ENCODE results near the gene STK32A.

STK32A gene

GRCh38 chr5:147267082-147267832 is 32.4 kb downstream of the STK32A start:
- DNase-seq: no peak

GRCh38 chr5:147276497-147276896 is 41.7 kb downstream of the STK32A start:
- no peak for DNase-seq

GRCh38 chr5:147286296-147286695 is 51.5 kb downstream of the STK32A start:
- DNase-seq: no peak

- no peak for DNase-seq
Measured at GRCh38 chr5:147287110-147287509, 52.3 kb downstream of the STK32A start.

GRCh38 chr5:147290261-147290660 is 55.4 kb downstream of the STK32A start:
- peak in 1 of 2 experiments; percentile 16 for DNase-seq

GRCh38 chr5:147303251-147303650 is 68.4 kb downstream of the STK32A start:
- DNase-seq: no peak

- DNase-seq: peak in 1 of 2 experiments; percentile 51
Measured at GRCh38 chr5:147303976-147304375, 69.2 kb downstream of the STK32A start.

GRCh38 chr5:147305147-147305546 is 70.3 kb downstream of the STK32A start:
- no peak for DNase-seq

- DNase-seq: no peak
Measured at GRCh38 chr5:147306351-147306750, 71.5 kb downstream of the STK32A start.

- DNase-seq: no peak
Measured at GRCh38 chr5:147307170-147307569, 72.3 kb downstream of the STK32A start.

- DNase-seq: no peak
Measured at GRCh38 chr5:147309621-147310020, 74.8 kb downstream of the STK32A start.

- peak; percentile 65 to 86 for DNase-seq
Measured at GRCh38 chr5:147310059-147310704, 75.4 kb downstream of the STK32A start.

- no peak for DNase-seq
Measured at GRCh38 chr5:147317978-147318684, 83.3 kb downstream of the STK32A start.

- no peak for DNase-seq
Measured at GRCh38 chr5:147321569-147321968, 86.7 kb downstream of the STK32A start.

GRCh38 chr5:147327421-147327820 is 92.6 kb downstream of the STK32A start:
- DNase-seq: no peak

- no peak for DNase-seq
Measured at GRCh38 chr5:147327905-147328304, 93.1 kb downstream of the STK32A start.

GRCh38 chr5:147332658-147333057 is 97.8 kb downstream of the STK32A start:
- no peak for DNase-seq

- DNase-seq: no peak
Measured at GRCh38 chr5:147336876-147337275, 102.0 kb downstream of the STK32A start.

- no peak for DNase-seq
Measured at GRCh38 chr5:147339313-147339712, 104.5 kb downstream of the STK32A start.

- DNase-seq: no peak
Measured at GRCh38 chr5:147340941-147341340, 106.1 kb downstream of the STK32A start.

- DNase-seq: no peak
Measured at GRCh38 chr5:147341345-147341744, 106.5 kb downstream of the STK32A start.

- DNase-seq: no peak
Measured at GRCh38 chr5:147344861-147345260, 110.0 kb downstream of the STK32A start.

- DNase-seq: no peak
Measured at GRCh38 chr5:147346006-147346561, 111.3 kb downstream of the STK32A start.

- no peak for DNase-seq
Measured at GRCh38 chr5:147348046-147348445, 113.2 kb downstream of the STK32A start.

All from NCI-H446 (cell line).